SK-N-MC (cell line): ENCODE results near the gene SNRNP200.
"Not testable (repeated sequence)": the region's sequence is repeated elsewhere in the genome, so short reads cannot be mapped to it uniquely, and the experiment has no call there.

Source experiments
- DNase-seq: peaks from one replicate; pipeline ENCODE4 v3.0.0-alpha.2; 2011; ENCODE audit warnings: low read depth, low spot score
- H3K27ac ChIP-seq: fragments of 200-600 bp; sonication (generic); 2 replicates; pipeline ENCODE4 v1.5.1; 2016; ENCODE audit warnings: mixed run types
- H3K36me3 ChIP-seq: fragments of 200-600 bp; sonication (generic); 2 replicates; pipeline ENCODE4 v1.6.1; 2017; ENCODE audit warnings: antibody characterized with exemption, low read length, mixed read lengths; ENCODE audit not compliant: insufficient read depth
- H3K4me3 ChIP-seq: fragments of 200-600 bp; sonication (generic); 2 replicates; pipeline ENCODE4 v1.5.1; 2016
- H3K9ac ChIP-seq: fragments of 200-600 bp; sonication (generic); 2 replicates; pipeline ENCODE4 v1.8.0; 2017; ENCODE audit warnings: mixed run types, mixed read lengths; ENCODE audit not compliant: insufficient read length
- H3K9me3 ChIP-seq: fragments of 200-600 bp; sonication (generic); 2 replicates; pipeline ENCODE4 v1.6.1; 2017; ENCODE audit warnings: low read depth, mild to moderate bottlenecking, antibody characterized with exemption, low read length, moderate library complexity, mixed read lengths
- EZH2 ChIP-seq: fragments of 200-600 bp; sonication (generic); IDR thresholded peaks from one replicate; pipeline ENCODE4 v1.6.1; 2017; ENCODE audit warnings: antibody characterized with exemption
- FOXP2 ChIP-seq: optimal IDR thresholded peaks from 2 replicates; pipeline ENCODE3; 2011; ENCODE audit warnings: mild to moderate bottlenecking, moderate library complexity; ENCODE audit not compliant: insufficient read depth; ENCODE audit errors: extremely low read length, control extremely low read depth
- POLR2AphosphoS5 ChIP-seq: IDR thresholded peaks from 2 replicates; pipeline ENCODE4 v1.6.1; 2012; ENCODE audit warnings: mild to moderate bottlenecking, low read depth, low read length, borderline replicate concordance

SNRNP200 gene

GRCh38 chr2:96305979-96306308 lies 598 bp upstream of the SNRNP200 start:
- no peak for TF ChIP-seq FOXP2
- no peak for TF ChIP-seq POLR2AphosphoS5
- TF ChIP-seq EZH2, result no peak
- no peaks in the 10 kb centered on the region for H3K9me3 ChIP-seq
- peaks cover 37% of the 10 kb centered on the region for H3K36me3 ChIP-seq
- H3K27ac ChIP-seq, result peak overlapping the region; percentile 79
- no peak for DNase-seq
- H3K9ac ChIP-seq, result peak overlapping the region; percentile 96
- H3K4me3 ChIP-seq, result peak overlapping the region; percentile 98

- TF ChIP-seq FOXP2 (no peak), EZH2 (no peak), POLR2AphosphoS5 (no peak)
- Histone ChIP-seq H3K9ac (peak overlapping the region; percentile 96), H3K36me3 (peaks cover 49% of the 10 kb centered on the region), H3K4me3 (peak overlapping the region; percentile 98), H3K27ac (no peak overlapping the region), H3K9me3 (no peaks in the 10 kb centered on the region)
- no peak for DNase-seq
Measured at GRCh38 chr2:96304606-96305005, 740 bp downstream of the SNRNP200 start.

GRCh38 chr2:96301865-96302264 lies 3.5 kb downstream of the SNRNP200 start:
- DNase-seq, result no peak
- H3K4me3 ChIP-seq, result no peak overlapping the region
- H3K36me3 ChIP-seq, result peaks cover 76% of the 10 kb centered on the region
- no peak overlapping the region for H3K27ac ChIP-seq
- H3K9me3 ChIP-seq, result no peaks in the 10 kb centered on the region
- TF ChIP-seq POLR2AphosphoS5 (no peak), EZH2 (no peak), FOXP2 (no peak)
- H3K9ac ChIP-seq, result no peak overlapping the region

- no peak for DNase-seq
- no peak for TF ChIP-seq EZH2
- TF ChIP-seq FOXP2, result no peak
- no peak for TF ChIP-seq POLR2AphosphoS5
- H3K36me3 ChIP-seq, result peaks cover 97% of the 10 kb centered on the region
- H3K9me3 ChIP-seq, result no peaks in the 10 kb centered on the region
- no peak overlapping the region for H3K27ac ChIP-seq
- H3K4me3 ChIP-seq, result no peak overlapping the region
- no peak overlapping the region for H3K9ac ChIP-seq
Measured at GRCh38 chr2:96296925-96297324, 8.4 kb downstream of the SNRNP200 start.

- H3K27ac ChIP-seq, DNase-seq, H3K9ac ChIP-seq, H3K9me3 ChIP-seq, H3K4me3 ChIP-seq: not testable (repeated sequence)
- peaks cover 98% of the 10 kb centered on the region for H3K36me3 ChIP-seq
Measured at GRCh38 chr2:96294271-96294670, 11.1 kb downstream of the SNRNP200 start.

GRCh38 chr2:96291751-96292150 lies 13.6 kb downstream of the SNRNP200 start:
- H3K9ac ChIP-seq, result no peak overlapping the region
- H3K27ac ChIP-seq, result no peak overlapping the region
- H3K36me3 ChIP-seq, result peaks cover 98% of the 10 kb centered on the region
- no peaks in the 10 kb centered on the region for H3K9me3 ChIP-seq
- TF ChIP-seq FOXP2 (no peak), EZH2 (no peak)
- DNase-seq, result no peak
- H3K4me3 ChIP-seq, result no peak overlapping the region

GRCh38 chr2:96287273-96287856 lies 18.0 kb downstream of the SNRNP200 start:
- no peak overlapping the region for H3K27ac ChIP-seq
- no peak overlapping the region for H3K9ac ChIP-seq
- no peak for DNase-seq
- peaks cover 99% of the 10 kb centered on the region for H3K36me3 ChIP-seq
- TF ChIP-seq FOXP2, result no peak
- no peak for TF ChIP-seq EZH2
- TF ChIP-seq POLR2AphosphoS5, result no peak
- no peaks in the 10 kb centered on the region for H3K9me3 ChIP-seq
- no peak overlapping the region for H3K4me3 ChIP-seq

- Histone ChIP-seq H3K9ac (no peak overlapping the region), H3K4me3 (no peak overlapping the region), H3K36me3 (peaks cover 80% of the 10 kb centered on the region), H3K9me3 (no peaks in the 10 kb centered on the region), H3K27ac (no peak overlapping the region)
- no peak for TF ChIP-seq FOXP2
- TF ChIP-seq POLR2AphosphoS5, result no peak
- TF ChIP-seq EZH2, result no peak
- no peak for DNase-seq
Measured at GRCh38 chr2:96276787-96277499, 28.4 kb downstream of the SNRNP200 start.
